Trophoblast cell (in vitro differentiated cells and primary cell): ENCODE data around the gene WDR81.
A peak's percentile ranks its signal among the peaks of the same experiment; 100 is the strongest.

Experiments
- DNase-seq, 2 donors: peaks; one replicate each; pipeline ENCODE4 v3.0.0-alpha.2; 2016
- H2AFZ ChIP-seq: 2 replicates; pipeline ENCODE4 v1.6.1; 2013; ENCODE audit warnings: low read length, moderate library complexity, mild to moderate bottlenecking; ENCODE audit not compliant: insufficient read depth, poor library complexity
- H2AK5ac ChIP-seq: 2 replicates; pipeline ENCODE4 v1.6.1; 2013; ENCODE audit warnings: mild to moderate bottlenecking, low read length
- H2BK120ac ChIP-seq: 2 replicates; pipeline ENCODE4 v1.6.1; 2013; ENCODE audit warnings: low read length, mild to moderate bottlenecking, moderate library complexity; ENCODE audit not compliant: insufficient read depth, poor library complexity
- H2BK12ac ChIP-seq: 2 replicates; pipeline ENCODE4 v1.6.1; 2013; ENCODE audit warnings: mild to moderate bottlenecking, low read length, moderate library complexity
- H2BK5ac ChIP-seq: 2 replicates; pipeline ENCODE4 v1.6.1; 2013; ENCODE audit warnings: low read length, low read depth, moderate library complexity, mild to moderate bottlenecking; ENCODE audit not compliant: poor library complexity
- H3K14ac ChIP-seq: 2 replicates; pipeline ENCODE4 v1.6.1; 2013; ENCODE audit warnings: mild to moderate bottlenecking, low read length
- H3K18ac ChIP-seq: 2 replicates; pipeline ENCODE4 v1.6.1; 2013; ENCODE audit warnings: mild to moderate bottlenecking, low read length
- H3K23ac ChIP-seq: 2 replicates; pipeline ENCODE4 v1.6.1; 2013; ENCODE audit warnings: low read length
- H3K27ac ChIP-seq: 2 replicates; pipeline ENCODE4 v1.5.1; 2013; ENCODE audit warnings: low read depth, mild to moderate bottlenecking, inconsistent platforms, low read length, moderate library complexity
- H3K27me3 ChIP-seq: 2 replicates; pipeline ENCODE4 v1.6.1; 2013; ENCODE audit warnings: inconsistent platforms, mild to moderate bottlenecking, low read length, moderate library complexity; ENCODE audit not compliant: insufficient read depth
- H3K36me3 ChIP-seq, 2 experiments: 1 replicate in 1 of 2; 2 replicates in 1 of 2; pipeline ENCODE4 v1.6.1; 2013; ENCODE audit warnings: low read length in 2 of 2, mild to moderate bottlenecking in 2 of 2, moderate library complexity in 1 of 2; ENCODE audit not compliant: insufficient read depth in 2 of 2, control insufficient read depth in 1 of 2
- H3K4ac ChIP-seq: 2 replicates; pipeline ENCODE4 v1.6.1; 2013; ENCODE audit warnings: low read depth, mild to moderate bottlenecking, low read length, moderate library complexity
- H3K4me1 ChIP-seq, 2 experiments: 1 replicate in 1 of 2; 2 replicates in 1 of 2; pipeline ENCODE4 v1.6.1; 2013; ENCODE audit warnings: low read length in 2 of 2, mild to moderate bottlenecking in 2 of 2, moderate library complexity in 1 of 2; ENCODE audit not compliant: insufficient read depth in 2 of 2, control insufficient read depth in 1 of 2
- H3K4me2 ChIP-seq: 2 replicates; pipeline ENCODE4 v1.6.1; 2013; ENCODE audit warnings: inconsistent platforms, mild to moderate bottlenecking, low read length, moderate library complexity
- H3K4me3 ChIP-seq: 2 replicates; pipeline ENCODE4 v1.5.1; 2013; ENCODE audit warnings: mild to moderate bottlenecking, low read depth, low read length, inconsistent platforms
- H3K79me1 ChIP-seq: one replicate; pipeline ENCODE4 v1.6.1; 2013; ENCODE audit warnings: low read length
- H3K79me2 ChIP-seq: 2 replicates; pipeline ENCODE4 v1.6.1; 2013; ENCODE audit warnings: low read length, mild to moderate bottlenecking; ENCODE audit not compliant: control insufficient read depth, insufficient read depth, poor library complexity
- H3K9ac ChIP-seq: 2 replicates; pipeline ENCODE4 v1.6.1; 2013; ENCODE audit warnings: mild to moderate bottlenecking, low read length
- H3K9me3 ChIP-seq: 2 replicates; pipeline ENCODE4 v1.6.1; 2013; ENCODE audit warnings: low read depth, mild to moderate bottlenecking, control low read depth, inconsistent platforms, low read length; ENCODE audit not compliant: insufficient read depth
- H4K12ac ChIP-seq: 2 replicates; pipeline ENCODE4 v1.6.1; 2013; ENCODE audit warnings: low read depth, mild to moderate bottlenecking, low read length, moderate library complexity
- H4K8ac ChIP-seq: 2 replicates; pipeline ENCODE4 v1.6.1; 2013; ENCODE audit warnings: low read depth, mild to moderate bottlenecking, low read length, moderate library complexity
- H4K91ac ChIP-seq: one replicate; pipeline ENCODE4 v1.6.1; 2013; ENCODE audit warnings: low read depth, mild to moderate bottlenecking, low read length, moderate library complexity
- WGBS: extraction: QIAGEN DNeasy Blood & Tissue Kit; methylation state at CpG from one replicate; pipeline ENCODE4 v1.1.7; 2013; ENCODE audit warnings: missing lambda C conversion rate; ENCODE audit not compliant: insufficient read length, insufficient coverage; ENCODE audit errors: extremely low coverage; 5-methylcytosine and 5-hydroxymethylcytosine counted together

Gene WDR81

DNA sequence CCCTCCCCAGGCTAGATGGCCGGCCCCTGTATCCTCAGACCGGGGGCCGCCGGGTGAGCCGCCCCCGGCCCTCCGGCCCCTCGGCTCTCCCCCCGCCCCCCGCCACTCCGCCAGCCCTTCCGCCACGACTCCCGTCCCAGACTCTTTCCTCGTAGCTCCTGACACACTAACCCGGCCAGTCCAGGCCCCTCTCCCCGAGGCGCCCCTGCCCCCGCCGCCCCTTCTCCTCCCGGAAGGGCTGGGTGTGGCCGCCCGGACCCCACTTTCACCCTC, 8.8 kb upstream of the WDR81 start:
- Histone ChIP-seq H3K9ac (peak overlapping the region; percentile 97), H3K4me1 (peaks cover 19 to 29% of the 10 kb centered on the region in 2 experiments), H3K27ac (peak overlapping the region; percentile 82), H4K12ac (peak overlapping the region; percentile 29), H3K18ac (peak overlapping the region; percentile 73), H2BK12ac (no peak overlapping the region), H3K4me2 (peak overlapping the region; percentile 74), H3K79me2 (peaks cover 29% of the 10 kb centered on the region), H3K4ac (peak overlapping the region; percentile 80), H3K4me3 (peak overlapping the region; percentile 99), H3K79me1 (peaks cover 38% of the 10 kb centered on the region), H3K9me3 (no peaks in the 10 kb centered on the region), H2AK5ac (peak overlapping the region; percentile 91), H3K36me3 (peaks cover 25 to 26% of the 10 kb centered on the region in 2 experiments), H4K91ac (peak overlapping the region; percentile 82), H2BK5ac (peak overlapping the region; percentile 84), H2BK120ac (peak overlapping the region; percentile 67), H2AFZ (no peak overlapping the region), H3K23ac (no peak overlapping the region), H3K14ac (peak overlapping the region; percentile 95), H3K27me3 (no peaks in the 10 kb centered on the region), H4K8ac (peak overlapping the region; percentile 47)
- no CpG with 5 or more reads among the region's 23 CpGs for WGBS
- no peak for DNase-seq

DNA sequence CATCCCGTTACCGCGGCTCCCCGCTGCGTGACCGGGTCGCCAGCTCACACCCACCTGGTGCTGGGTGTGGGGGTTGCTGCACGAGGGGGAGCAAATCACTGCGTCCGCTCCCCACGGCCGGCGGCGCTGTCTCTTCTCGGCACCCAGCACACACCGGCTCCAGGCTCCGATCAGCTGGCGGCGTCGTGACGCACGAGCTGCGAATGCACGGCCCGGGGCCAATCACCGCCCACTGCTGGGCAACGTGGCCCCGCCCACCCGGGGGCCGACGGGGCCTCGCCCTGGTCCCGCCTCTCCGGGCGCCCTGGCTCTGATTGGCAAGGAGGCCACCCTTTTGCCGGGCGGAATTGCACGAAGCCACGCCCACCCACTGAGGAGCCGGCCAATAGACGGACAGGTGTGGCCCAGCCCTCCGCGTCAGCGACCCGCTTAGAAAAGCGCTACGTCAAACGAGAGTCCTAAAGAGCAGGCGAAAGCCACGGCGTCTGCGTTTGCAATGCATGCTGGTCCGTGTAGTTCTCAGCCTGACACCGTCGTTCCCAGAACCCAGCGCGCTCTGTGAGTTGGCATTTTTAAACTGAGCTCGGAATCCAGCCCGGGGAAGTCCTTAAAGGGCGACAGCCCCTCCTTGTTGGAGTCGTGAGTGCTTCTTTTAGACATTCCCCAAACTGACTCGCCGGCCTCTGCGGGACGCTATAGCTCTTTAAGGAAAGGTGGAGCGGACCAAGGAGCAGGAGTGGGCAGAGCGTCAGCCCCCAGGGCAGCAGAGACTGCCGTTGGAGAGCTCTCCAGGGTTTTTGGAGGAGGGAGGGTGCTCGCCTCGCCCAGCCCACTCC, 8.2 kb upstream of the WDR81 start:
- peak overlapping the region; percentile 89 for H3K18ac ChIP-seq
- H2BK5ac ChIP-seq: peak overlapping the region; percentile 100
- peak overlapping the region; percentile 75 for H3K4me2 ChIP-seq
- H3K9me3 ChIP-seq: no peaks in the 10 kb centered on the region
- H3K27me3 ChIP-seq: no peaks in the 10 kb centered on the region
- peak overlapping the region; percentile 100 for H4K91ac ChIP-seq
- H3K4me1 ChIP-seq: peaks cover 16 to 25% of the 10 kb centered on the region in 2 experiments
- peak overlapping the region; percentile 92 for H3K4ac ChIP-seq
- H2AFZ ChIP-seq: peak overlapping the region; percentile 89
- peak overlapping the region; percentile 98 for H3K14ac ChIP-seq
- H3K4me3 ChIP-seq: peak overlapping the region; percentile 99
- H3K27ac ChIP-seq: peak overlapping the region; percentile 100
- no CpG with 5 or more reads among the region's 70 CpGs for WGBS
- H2AK5ac ChIP-seq: peak overlapping the region; percentile 91
- peak overlapping the region; percentile 99 for H2BK120ac ChIP-seq
- no peak overlapping the region for H3K23ac ChIP-seq
- H3K9ac ChIP-seq: peak overlapping the region; percentile 97
- H3K79me1 ChIP-seq: peaks cover 34% of the 10 kb centered on the region
- peak overlapping the region; percentile 47 for H2BK12ac ChIP-seq
- H4K12ac ChIP-seq: peak overlapping the region; percentile 95
- peak overlapping the region; percentile 98 for H4K8ac ChIP-seq
- peak; percentile 100 for DNase-seq
- peaks cover 29% of the 10 kb centered on the region for H3K79me2 ChIP-seq
- H3K36me3 ChIP-seq: peaks cover 25 to 26% of the 10 kb centered on the region in 2 experiments

- Histone ChIP-seq H3K36me3 (peaks cover 22 to 26% of the 10 kb centered on the region in 2 experiments), H2AFZ (peak overlapping the region; percentile 89), H3K18ac (peak overlapping the region; percentile 92), H3K9me3 (no peaks in the 10 kb centered on the region), H4K8ac (peak overlapping the region; percentile 98), H4K12ac (peak overlapping the region; percentile 97), H2AK5ac (peak overlapping the region; percentile 98), H3K27ac (peak overlapping the region; percentile 100), H2BK12ac (peak overlapping the region; percentile 62), H3K4me2 (peak overlapping the region; percentile 75), H2BK5ac (peak overlapping the region; percentile 100), H3K79me2 (peaks cover 29% of the 10 kb centered on the region), H3K27me3 (no peaks in the 10 kb centered on the region), H3K9ac (peak overlapping the region; percentile 96), H4K91ac (peak overlapping the region; percentile 100), H3K4me3 (peak overlapping the region; percentile 80), H3K4ac (peak overlapping the region; percentile 92), H3K14ac (peak overlapping the region; percentile 98), H3K79me1 (peaks cover 34% of the 10 kb centered on the region), H3K23ac (no peak overlapping the region), H3K4me1 (peaks cover 16 to 25% of the 10 kb centered on the region in 2 experiments), H2BK120ac (peak overlapping the region; percentile 99)
- peak; percentile 97 to 99 for DNase-seq
- WGBS: no CpG with 5 or more reads among the region's 13 CpGs
These were observed 7.4 kb upstream of the WDR81 start for GRCh38 chr17:1716912-1717695.

- no peak overlapping the region for H3K23ac ChIP-seq
These were observed 5.9 kb upstream of the WDR81 start for GRCh38 chr17:1718362-1719165.

More at GRCh38 chr17:1718362-1719165, 5.9 kb upstream of the WDR81 start:
- Histone ChIP-seq H3K4ac (peak overlapping the region; percentile 57), H3K27me3 (no peaks in the 10 kb centered on the region), H3K27ac (no peak overlapping the region), H2BK12ac (peak overlapping the region; percentile 58), H3K14ac (no peak overlapping the region), H4K12ac (peak overlapping the region; percentile 8), H2AK5ac (peak overlapping the region; percentile 45), H4K91ac (peak overlapping the region; percentile 82), H2BK5ac (no peak overlapping the region), H3K79me1 (peaks cover 33% of the 10 kb centered on the region), H3K9me3 (no peaks in the 10 kb centered on the region), H3K4me2 (no peak overlapping the region), H2AFZ (peak overlapping the region; percentile 6), H3K79me2 (peaks cover 27% of the 10 kb centered on the region), H3K9ac (no peak overlapping the region), H3K18ac (peak overlapping the region; percentile 22), H3K4me3 (no peak overlapping the region), H2BK120ac (peak overlapping the region; percentile 59), H3K36me3 (peaks cover 8 to 11% of the 10 kb centered on the region in 2 experiments), H4K8ac (peak overlapping the region; percentile 5), H3K4me1 (peaks cover 10 to 15% of the 10 kb centered on the region in 2 experiments)
- WGBS: no CpG with 5 or more reads among the region's 19 CpGs
- DNase-seq: peak in 1 of 2 donors; percentile 13
